Neural progenitor cell (in vitro differentiated cells): ENCODE results near the gene TNIK. TPM values are rescaled to one million over a fixed set of nuclear protein-coding genes. Genes with fewer than 3 reads are reported as not detected.

Experiments
- DNase-seq: peaks from one replicate; pipeline ENCODE4 v3.0.0-alpha.2; 2016; ENCODE audit warnings: low spot score
- H2AFZ ChIP-seq: fragments of 200-600 bp; sonication (generic); replicated peaks from 2 replicates; pipeline ENCODE4 v1.6.1; 2016; ENCODE audit warnings: antibody characterized with exemption
- H3F3A ChIP-seq: fragments of 200-600 bp; sonication (generic); 2 replicates; pipeline ENCODE4 v1.6.1; 2016; ENCODE audit warnings: antibody characterized with exemption, low read depth
- H3K27ac ChIP-seq: fragments of 200-600 bp; sonication (generic); 2 replicates; pipeline ENCODE4 v1.5.1; 2016; ENCODE audit warnings: mild to moderate bottlenecking
- H3K27me3 ChIP-seq: fragments of 200-600 bp; sonication (generic); 2 replicates; pipeline ENCODE4 v1.6.1; 2016; ENCODE audit warnings: mild to moderate bottlenecking, moderate library complexity
- H3K36me3 ChIP-seq: fragments of 200-600 bp; sonication (generic); 2 replicates; pipeline ENCODE4 v1.5.1; 2016
- H3K4me1 ChIP-seq: fragments of 200-600 bp; sonication (generic); 2 replicates; pipeline ENCODE4 v1.6.1; 2016; ENCODE audit warnings: mixed run types
- H3K4me2 ChIP-seq: fragments of 200-600 bp; sonication (generic); 2 replicates; pipeline ENCODE4 v1.6.1; 2016
- H3K4me3 ChIP-seq: fragments of 200-600 bp; sonication (generic); 2 replicates; pipeline ENCODE4 v1.5.1; 2016
- H3K79me2 ChIP-seq: fragments of 200-600 bp; sonication (generic); 2 replicates; pipeline ENCODE4 v1.6.1; 2016; ENCODE audit warnings: low read depth
- H3K9ac ChIP-seq: fragments of 200-600 bp; sonication (generic); 2 replicates; pipeline ENCODE4 v1.6.1; 2016
- H3K9me3 ChIP-seq: fragments of 200-600 bp; sonication (generic); 2 replicates; pipeline ENCODE4 v1.5.1; 2016; ENCODE audit warnings: low read depth
- H4K20me1 ChIP-seq: fragments of 200-600 bp; sonication (generic); 2 replicates; pipeline ENCODE4 v1.6.1; 2016; ENCODE audit warnings: low read depth
- H3K27ac Mint-ChIP-seq: 3 replicates; pipeline ENCODE4 v1.8.0; 2021; ENCODE audit warnings: mixed read lengths
- H3K27me3 Mint-ChIP-seq: 2 replicates; pipeline ENCODE4 v1.8.0; 2022; ENCODE audit warnings: low read depth, mild to moderate bottlenecking, inconsistent platforms, moderate library complexity, mixed read lengths; ENCODE audit not compliant: insufficient read depth
- H3K36me3 Mint-ChIP-seq: 3 replicates; pipeline ENCODE4 v1.8.0; 2021; ENCODE audit warnings: mixed read lengths
- H3K4me1 Mint-ChIP-seq: 3 replicates; pipeline ENCODE4 v1.8.0; 2021; ENCODE audit warnings: mixed read lengths
- H3K4me3 Mint-ChIP-seq: 3 replicates; pipeline ENCODE4 v1.8.0; 2021; ENCODE audit warnings: mild to moderate bottlenecking, moderate library complexity, mixed read lengths
- H3K9me3 Mint-ChIP-seq: 3 replicates; pipeline ENCODE4 v1.8.0; 2020; ENCODE audit warnings: mixed read lengths
- CTCF ChIP-seq: fragments of 200-600 bp; sonication (generic); IDR thresholded peaks from 2 replicates; pipeline ENCODE4 v1.5.1; 2017; ENCODE audit warnings: antibody characterized with exemption, mild to moderate bottlenecking
- EZH2 ChIP-seq: fragments of 200-600 bp; sonication (generic); IDR thresholded peaks from 2 replicates; pipeline ENCODE4 v1.6.1; 2017; ENCODE audit warnings: antibody characterized with exemption, mild to moderate bottlenecking, moderate library complexity
- EZH2phosphoT487 ChIP-seq: fragments of 200-600 bp; sonication (generic); IDR thresholded peaks from 2 replicates; pipeline ENCODE4 v1.6.1; 2017; ENCODE audit warnings: antibody characterized with exemption
- total RNA-seq: library from RNA; depleted of rRNA; stranded (reverse); fragments of >200 nt; gene quantifications from 2 replicates; pipeline ENCODE4 v1.2.3, GENCODE V29; 2015; ENCODE audit warnings: low replicate concordance

TNIK gene
- total RNA-seq, 1 donor from 2014 or later = 3.0 TPM

DNA sequence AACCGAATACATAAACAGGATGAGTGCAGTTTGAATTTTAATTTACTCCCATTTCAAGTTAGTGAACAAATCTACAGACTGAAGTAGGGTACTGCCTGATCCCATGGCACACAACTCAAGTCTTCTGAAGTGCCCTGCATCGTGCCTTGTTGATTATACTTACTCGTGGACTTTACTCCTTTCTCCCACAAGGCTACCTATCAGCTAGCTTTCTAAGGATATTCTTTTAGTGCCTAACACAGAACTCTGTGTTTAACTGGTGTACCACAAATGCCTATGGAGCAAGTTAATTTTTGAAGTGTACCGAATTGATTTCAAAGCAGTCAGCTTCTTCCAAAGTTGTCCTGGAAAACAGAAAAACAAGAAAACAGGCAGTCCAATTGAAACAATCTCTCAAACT, 119.8 kb downstream of the TNIK start:
- H3K4me1 Mint-ChIP-seq = no peaks in the 10 kb centered on the region
- Histone ChIP-seq H3F3A (no peaks in the 10 kb centered on the region), H3K36me3 (no peaks in the 10 kb centered on the region), H3K27ac (no peak overlapping the region), H3K4me2 (no peak overlapping the region), H2AFZ (peak overlapping the region; percentile 35), H3K4me3 (no peak overlapping the region), H4K20me1 (no peaks in the 10 kb centered on the region), H3K27me3 (no peaks in the 10 kb centered on the region), H3K9ac (no peak overlapping the region), H3K9me3 (no peaks in the 10 kb centered on the region), H3K79me2 (no peaks in the 10 kb centered on the region), H3K4me1 (no peaks in the 10 kb centered on the region)
- DNase-seq = no peak
- H3K9me3 Mint-ChIP-seq = peaks cover 9% of the 10 kb centered on the region
- H3K27me3 Mint-ChIP-seq = peaks cover 5% of the 10 kb centered on the region
- H3K27ac Mint-ChIP-seq = no peak overlapping the region
- H3K36me3 Mint-ChIP-seq = peaks cover 16% of the 10 kb centered on the region
- H3K4me3 Mint-ChIP-seq = no peak overlapping the region
- no peak for TF ChIP-seq EZH2
- no peak for TF ChIP-seq EZH2phosphoT487
- no peak for TF ChIP-seq CTCF

DNA sequence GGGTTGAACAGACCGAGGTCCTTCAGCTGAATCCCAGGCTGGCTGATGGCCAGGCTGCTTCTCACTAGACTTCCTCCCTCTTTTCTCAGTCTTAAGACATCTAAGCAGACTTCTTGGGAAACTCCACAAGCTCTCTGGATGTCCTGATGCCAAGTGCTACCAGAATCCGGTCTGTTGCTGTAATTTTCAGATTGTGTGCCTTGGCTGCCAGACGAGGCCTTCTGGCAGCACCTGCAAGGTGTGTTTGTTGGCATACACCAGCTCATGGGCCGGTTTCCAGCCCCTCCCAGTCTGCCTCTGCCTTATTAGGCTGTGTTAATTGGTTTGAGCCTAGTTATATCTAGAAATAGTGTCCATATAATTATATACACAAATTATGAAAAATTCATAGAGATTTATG, 120.6 kb downstream of the TNIK start:
- Histone ChIP-seq H3K4me2 (no peak overlapping the region), H4K20me1 (no peaks in the 10 kb centered on the region), H3K27me3 (no peaks in the 10 kb centered on the region), H3K9ac (no peak overlapping the region), H3K4me3 (no peak overlapping the region), H3K4me1 (no peaks in the 10 kb centered on the region), H3F3A (no peaks in the 10 kb centered on the region), H2AFZ (no peak overlapping the region), H3K79me2 (no peaks in the 10 kb centered on the region), H3K36me3 (no peaks in the 10 kb centered on the region), H3K27ac (no peak overlapping the region), H3K9me3 (no peaks in the 10 kb centered on the region)
- Mint-ChIP-seq H3K4me1 (no peaks in the 10 kb centered on the region), H3K9me3 (peaks cover 9% of the 10 kb centered on the region), H3K36me3 (peaks cover 16% of the 10 kb centered on the region), H3K4me3 (no peak overlapping the region), H3K27me3 (peaks cover 5% of the 10 kb centered on the region), H3K27ac (no peak overlapping the region)
- DNase-seq = no peak
- TF ChIP-seq EZH2phosphoT487 (no peak), CTCF (no peak), EZH2 (no peak)

GRCh38 chr3:171336406-171336805, 123.8 kb downstream of the TNIK start:
- H3K36me3 ChIP-seq = no peaks in the 10 kb centered on the region
- no peaks in the 10 kb centered on the region for H3K9me3 ChIP-seq
- Mint-ChIP-seq H3K27ac (no peak overlapping the region), H3K4me3 (no peak overlapping the region), H3K27me3 (peaks cover 2% of the 10 kb centered on the region), H3K9me3 (no peaks in the 10 kb centered on the region), H3K36me3 (peaks cover 10% of the 10 kb centered on the region), H3K4me1 (peaks cover 11% of the 10 kb centered on the region)
- H3K79me2 ChIP-seq = no peaks in the 10 kb centered on the region
- no peak overlapping the region for H3K4me3 ChIP-seq
- no peak overlapping the region for H2AFZ ChIP-seq
- H3K27ac ChIP-seq = no peak overlapping the region
- TF ChIP-seq EZH2 (no peak), EZH2phosphoT487 (no peak), CTCF (no peak)
- no peaks in the 10 kb centered on the region for H3F3A ChIP-seq
- peaks cover 2% of the 10 kb centered on the region for H3K4me1 ChIP-seq
- H4K20me1 ChIP-seq = no peaks in the 10 kb centered on the region
- no peaks in the 10 kb centered on the region for H3K27me3 ChIP-seq
- H3K9ac ChIP-seq = no peak overlapping the region
- no peak overlapping the region for H3K4me2 ChIP-seq
- DNase-seq = no peak
